ENCODE measurements around the gene LOC101059915.
"Not testable (repeated sequence)": the region's sequence is repeated elsewhere in the genome, so short reads cannot be mapped to it uniquely, and the experiment has no call there.

The LOC101059915 gene

DNA sequence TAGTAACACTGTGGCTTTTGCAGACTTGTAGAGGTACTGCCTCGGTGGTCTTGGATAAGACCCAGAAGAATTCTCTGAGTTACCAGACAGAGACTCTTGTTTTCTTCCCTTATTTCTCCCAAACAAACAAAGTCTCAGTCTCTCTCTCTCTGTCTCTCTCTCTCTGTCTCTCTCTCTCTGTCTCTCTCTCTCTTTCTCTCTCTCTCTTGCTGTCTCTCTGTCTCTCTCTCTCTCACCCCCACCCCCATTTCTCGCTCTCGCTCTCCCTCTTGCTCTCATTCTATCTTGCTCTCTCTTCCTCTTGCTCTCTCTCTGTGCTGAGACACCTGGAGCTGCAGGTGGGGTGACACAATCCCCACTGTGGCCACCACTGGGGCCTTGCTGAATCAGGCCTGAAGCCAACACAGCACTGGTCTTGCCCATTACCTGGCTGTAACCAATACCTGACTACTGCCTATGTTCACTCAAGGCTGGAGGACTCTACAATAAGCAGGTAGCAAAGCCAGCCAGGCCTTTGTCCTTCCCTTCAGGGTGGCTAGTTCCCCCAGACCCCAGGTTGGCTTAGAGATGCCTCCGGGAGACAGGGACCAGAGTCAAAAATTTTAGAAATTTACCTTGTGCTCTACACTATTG, 12.3 kb downstream of the LOC101059915 start:
- Mint-ChIP-seq H3K27me3 (ENCODE audit: unreplicated experiment) (no peaks in the 10 kb centered on the region), H3K27ac (ENCODE audit: unreplicated experiment) (no peak overlapping the region), H3K4me1 (ENCODE audit: low read depth, unreplicated experiment) (no peaks in the 10 kb centered on the region), H3K36me3 (ENCODE audit: insufficient read depth, unreplicated experiment) (no peaks in the 10 kb centered on the region), H3K9me3 (ENCODE audit: low read depth, unreplicated experiment) (no peaks in the 10 kb centered on the region), H3K4me3 (ENCODE audit: low read depth, unreplicated experiment) (no peak overlapping the region)
- intact Hi-C loops (cut with micrococcal nuclease; ENCODE audit: unreplicated experiment): no loop called here
- CTCF ChIA-PET: no interaction called here
- TF ChIP-seq, protein P1, sequence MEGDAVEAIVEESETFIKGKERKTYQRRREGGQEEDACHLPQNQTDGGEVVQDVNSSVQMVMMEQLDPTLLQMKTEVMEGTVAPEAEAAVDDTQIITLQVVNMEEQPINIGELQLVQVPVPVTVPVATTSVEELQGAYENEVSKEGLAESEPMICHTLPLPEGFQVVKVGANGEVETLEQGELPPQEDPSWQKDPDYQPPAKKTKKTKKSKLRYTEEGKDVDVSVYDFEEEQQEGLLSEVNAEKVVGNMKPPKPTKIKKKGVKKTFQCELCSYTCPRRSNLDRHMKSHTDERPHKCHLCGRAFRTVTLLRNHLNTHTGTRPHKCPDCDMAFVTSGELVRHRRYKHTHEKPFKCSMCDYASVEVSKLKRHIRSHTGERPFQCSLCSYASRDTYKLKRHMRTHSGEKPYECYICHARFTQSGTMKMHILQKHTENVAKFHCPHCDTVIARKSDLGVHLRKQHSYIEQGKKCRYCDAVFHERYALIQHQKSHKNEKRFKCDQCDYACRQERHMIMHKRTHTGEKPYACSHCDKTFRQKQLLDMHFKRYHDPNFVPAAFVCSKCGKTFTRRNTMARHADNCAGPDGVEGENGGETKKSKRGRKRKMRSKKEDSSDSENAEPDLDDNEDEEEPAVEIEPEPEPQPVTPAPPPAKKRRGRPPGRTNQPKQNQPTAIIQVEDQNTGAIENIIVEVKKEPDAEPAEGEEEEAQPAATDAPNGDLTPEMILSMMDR (IDR thresholded peaks at IDR 0.05; ENCODE audit: unreplicated experiment): no peak
- DNase-seq: no peak
- no TSS peak for BruUV-seq (replicated peaks)

DNA sequence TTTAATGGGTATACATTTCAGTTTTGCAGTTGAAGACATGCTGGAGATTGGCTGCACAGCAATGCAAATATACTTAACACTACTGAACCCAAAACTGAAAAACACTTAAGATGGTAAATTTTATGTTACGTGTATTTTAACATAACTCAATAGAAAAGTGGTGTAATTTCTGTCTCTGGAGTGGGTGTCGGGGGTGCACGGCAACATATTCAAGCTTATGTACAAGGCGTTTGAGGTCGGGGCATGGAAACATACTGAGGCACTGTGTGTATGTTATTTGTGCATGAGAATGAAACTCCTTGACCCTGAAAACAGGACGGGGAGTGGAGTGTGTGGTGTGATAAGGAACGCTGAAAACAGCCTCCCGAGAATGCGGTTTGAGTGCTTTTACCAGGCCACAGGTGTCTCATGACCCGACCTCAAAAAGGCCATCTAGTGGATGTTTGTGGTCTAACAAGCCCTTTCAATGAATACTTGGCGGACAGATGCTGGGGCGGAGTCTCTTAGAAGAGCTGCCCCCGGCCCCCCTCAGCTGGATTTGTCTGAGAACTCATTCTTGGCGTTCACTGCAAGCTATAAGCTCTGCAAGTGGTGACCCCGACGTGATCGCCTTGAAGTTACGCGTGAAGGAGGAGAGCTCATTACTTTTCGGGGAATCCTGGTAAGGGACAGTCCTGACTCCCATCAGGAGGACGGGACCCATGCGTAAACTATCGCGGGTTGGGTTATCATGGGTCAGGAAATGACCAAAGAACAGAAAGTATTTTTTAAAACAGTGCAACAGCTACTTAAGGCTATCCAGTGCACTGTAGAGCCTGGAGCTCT, 29.5 kb downstream of the LOC101059915 start:
- DNase-seq; H3K36me3 Mint-ChIP-seq (ENCODE audit: insufficient read depth, unreplicated experiment); H3K27ac Mint-ChIP-seq (ENCODE audit: unreplicated experiment); H3K27me3 Mint-ChIP-seq (ENCODE audit: unreplicated experiment); intact Hi-C loops (cut with micrococcal nuclease; ENCODE audit: unreplicated experiment); H3K4me1 Mint-ChIP-seq (ENCODE audit: low read depth, unreplicated experiment); BruUV-seq (replicated peaks); CTCF ChIA-PET; H3K4me3 Mint-ChIP-seq (ENCODE audit: low read depth, unreplicated experiment); H3K9me3 Mint-ChIP-seq (ENCODE audit: low read depth, unreplicated experiment): not testable (repeated sequence)

DNA sequence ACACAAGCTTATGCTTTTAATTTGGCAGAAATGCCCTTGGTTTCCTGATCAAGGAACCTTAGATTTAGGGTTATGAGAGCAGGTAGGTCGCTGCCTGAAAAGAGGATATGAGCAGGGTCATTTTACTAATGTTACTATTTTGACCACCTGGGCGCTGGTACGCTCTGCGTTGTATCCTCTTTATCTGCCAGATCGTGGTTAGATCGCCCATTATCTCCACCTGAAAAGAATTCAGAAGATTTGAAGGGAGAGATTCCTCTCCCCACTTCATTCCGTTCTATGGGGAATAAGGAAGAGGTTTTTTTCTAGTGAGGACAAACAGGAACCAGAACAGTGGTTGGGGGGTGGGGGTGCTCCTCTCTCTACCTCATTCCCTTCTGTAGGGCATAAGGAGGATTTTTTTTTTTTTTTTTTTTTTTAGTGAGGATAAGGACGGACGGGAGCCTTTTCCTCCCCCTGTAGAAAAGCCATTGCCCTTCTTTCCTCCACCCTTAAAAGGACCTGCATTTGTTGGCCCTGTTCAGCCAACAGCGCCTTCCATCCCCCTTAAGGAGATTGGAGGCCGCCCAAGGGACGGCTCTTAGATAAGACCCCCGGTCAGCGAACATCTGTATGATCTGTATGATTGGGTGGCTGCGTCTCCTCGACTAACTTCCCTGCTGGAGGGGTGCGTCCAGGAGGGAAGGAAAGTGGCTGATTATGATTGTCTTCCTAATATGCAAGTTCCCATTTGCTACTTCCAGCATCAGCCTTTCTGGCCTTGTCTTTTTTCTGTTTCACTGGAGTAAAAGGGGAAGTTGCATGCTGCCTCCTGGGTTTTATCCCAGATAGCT, 30.3 kb downstream of the LOC101059915 start:
- BruUV-seq (replicated peaks); H3K36me3 Mint-ChIP-seq (ENCODE audit: insufficient read depth, unreplicated experiment); H3K27ac Mint-ChIP-seq (ENCODE audit: unreplicated experiment); H3K9me3 Mint-ChIP-seq (ENCODE audit: low read depth, unreplicated experiment); intact Hi-C loops (cut with micrococcal nuclease; ENCODE audit: unreplicated experiment); H3K4me3 Mint-ChIP-seq (ENCODE audit: low read depth, unreplicated experiment); DNase-seq; CTCF ChIA-PET; H3K27me3 Mint-ChIP-seq (ENCODE audit: unreplicated experiment); H3K4me1 Mint-ChIP-seq (ENCODE audit: low read depth, unreplicated experiment): not testable (repeated sequence)

DNA sequence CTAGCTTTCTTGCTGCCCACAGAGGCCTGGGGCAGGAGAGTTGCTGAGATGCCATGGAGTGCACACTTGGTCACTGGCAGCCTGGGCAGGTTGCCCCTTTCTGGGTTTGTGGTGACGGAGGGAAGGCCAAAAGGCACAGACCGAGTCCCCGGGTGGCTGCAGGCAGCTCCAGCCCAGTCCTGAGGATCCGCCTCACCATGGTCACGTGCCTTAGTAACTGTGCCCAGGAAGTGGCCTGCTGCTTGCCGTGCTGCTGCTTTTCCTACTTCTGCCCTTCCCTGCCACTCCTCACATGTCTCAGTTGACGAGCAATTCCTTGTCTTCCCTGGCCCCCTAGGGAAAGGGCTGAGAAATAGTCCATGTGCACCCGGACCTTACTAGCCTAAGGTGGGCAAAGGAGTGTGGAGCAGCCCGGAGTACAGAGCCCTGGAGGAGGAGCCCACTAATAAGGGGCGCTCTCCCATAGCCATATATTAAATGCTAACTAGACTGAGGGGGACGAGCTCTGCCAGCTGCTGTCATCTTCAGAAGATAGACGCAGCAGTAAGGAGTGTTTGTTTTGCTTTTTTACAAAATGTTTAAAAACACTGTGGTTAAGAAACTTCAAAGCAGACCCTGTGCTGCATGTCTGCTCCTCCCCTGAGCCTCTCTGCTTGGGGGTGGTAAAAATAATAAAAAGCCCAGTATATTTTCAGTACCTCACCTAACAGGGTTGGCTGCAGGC, 31.1 kb downstream of the LOC101059915 start:
- H3K27me3 Mint-ChIP-seq (ENCODE audit: unreplicated experiment); H3K36me3 Mint-ChIP-seq (ENCODE audit: insufficient read depth, unreplicated experiment); intact Hi-C loops (cut with micrococcal nuclease; ENCODE audit: unreplicated experiment); H3K27ac Mint-ChIP-seq (ENCODE audit: unreplicated experiment); H3K4me3 Mint-ChIP-seq (ENCODE audit: low read depth, unreplicated experiment); DNase-seq; H3K9me3 Mint-ChIP-seq (ENCODE audit: low read depth, unreplicated experiment); CTCF ChIA-PET; BruUV-seq (replicated peaks); H3K4me1 Mint-ChIP-seq (ENCODE audit: low read depth, unreplicated experiment): not testable (repeated sequence)

DNA sequence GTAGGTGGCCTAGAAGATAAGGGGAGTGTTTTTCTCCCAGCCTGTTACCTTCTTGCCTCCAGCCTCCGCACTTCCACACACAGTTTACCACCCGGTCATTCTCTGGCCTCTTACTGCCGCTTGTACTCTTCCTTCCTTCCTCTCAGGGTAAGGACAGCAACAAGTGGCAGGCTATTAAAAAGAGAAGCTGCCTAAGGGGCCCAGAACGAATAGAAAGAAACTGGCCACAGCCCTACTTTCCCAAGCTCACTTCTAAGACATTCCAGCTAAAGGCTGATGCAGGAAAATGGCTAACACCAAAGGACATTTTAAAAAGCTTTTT, 31.6 kb downstream of the LOC101059915 start:
- DNase-seq; H3K4me1 Mint-ChIP-seq (ENCODE audit: low read depth, unreplicated experiment); intact Hi-C loops (cut with micrococcal nuclease; ENCODE audit: unreplicated experiment); BruUV-seq (replicated peaks); H3K9me3 Mint-ChIP-seq (ENCODE audit: low read depth, unreplicated experiment); H3K4me3 Mint-ChIP-seq (ENCODE audit: low read depth, unreplicated experiment); H3K27me3 Mint-ChIP-seq (ENCODE audit: unreplicated experiment); H3K36me3 Mint-ChIP-seq (ENCODE audit: insufficient read depth, unreplicated experiment); H3K27ac Mint-ChIP-seq (ENCODE audit: unreplicated experiment); CTCF ChIA-PET: not testable (repeated sequence)

DNA sequence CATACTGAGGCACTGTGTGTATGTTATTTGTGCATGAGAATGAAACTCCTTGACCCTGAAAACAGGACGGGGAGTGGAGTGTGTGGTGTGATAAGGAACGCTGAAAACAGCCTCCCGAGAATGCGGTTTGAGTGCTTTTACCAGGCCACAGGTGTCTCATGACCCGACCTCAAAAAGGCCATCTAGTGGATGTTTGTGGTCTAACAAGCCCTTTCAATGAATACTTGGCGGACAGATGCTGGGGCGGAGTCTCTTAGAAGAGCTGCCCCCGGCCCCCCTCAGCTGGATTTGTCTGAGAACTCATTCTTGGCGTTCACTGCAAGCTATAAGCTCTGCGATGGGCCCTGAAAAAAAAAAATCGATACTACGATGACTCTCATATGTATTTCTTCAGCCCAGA, 35.5 kb downstream of the LOC101059915 start:
- DNase-seq; H3K4me3 Mint-ChIP-seq (ENCODE audit: low read depth, unreplicated experiment); H3K9me3 Mint-ChIP-seq (ENCODE audit: low read depth, unreplicated experiment); intact Hi-C loops (cut with micrococcal nuclease; ENCODE audit: unreplicated experiment); H3K36me3 Mint-ChIP-seq (ENCODE audit: insufficient read depth, unreplicated experiment); CTCF ChIA-PET; BruUV-seq (replicated peaks); H3K27me3 Mint-ChIP-seq (ENCODE audit: unreplicated experiment); H3K27ac Mint-ChIP-seq (ENCODE audit: unreplicated experiment); H3K4me1 Mint-ChIP-seq (ENCODE audit: low read depth, unreplicated experiment): not testable (repeated sequence)

DNA sequence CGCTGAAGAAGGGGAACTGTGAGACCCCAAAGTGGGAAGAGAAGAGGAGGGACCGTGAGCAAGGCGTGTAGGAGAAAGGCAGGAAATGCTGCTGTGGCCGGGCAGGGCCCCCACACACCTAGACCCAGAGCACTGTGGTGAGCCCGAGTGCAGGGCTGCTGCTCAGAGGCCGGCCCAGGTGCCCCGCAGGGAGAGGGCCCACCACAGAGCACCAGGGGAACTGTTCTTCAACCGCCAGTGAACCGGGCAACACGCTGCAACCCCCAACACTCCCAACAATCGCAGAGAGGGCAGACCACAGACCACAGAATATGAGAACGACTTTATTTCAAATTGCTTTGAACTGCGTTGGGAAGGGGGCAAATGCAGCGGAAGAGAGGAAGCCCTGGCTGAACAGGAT, 46.7 kb downstream of the LOC101059915 start:
- H3K27me3 Mint-ChIP-seq (ENCODE audit: unreplicated experiment); H3K27ac Mint-ChIP-seq (ENCODE audit: unreplicated experiment); H3K4me1 Mint-ChIP-seq (ENCODE audit: low read depth, unreplicated experiment); CTCF ChIA-PET; H3K36me3 Mint-ChIP-seq (ENCODE audit: insufficient read depth, unreplicated experiment); H3K4me3 Mint-ChIP-seq (ENCODE audit: low read depth, unreplicated experiment); BruUV-seq (replicated peaks); DNase-seq; intact Hi-C loops (cut with micrococcal nuclease; ENCODE audit: unreplicated experiment); H3K9me3 Mint-ChIP-seq (ENCODE audit: low read depth, unreplicated experiment): not testable (repeated sequence)

DNA sequence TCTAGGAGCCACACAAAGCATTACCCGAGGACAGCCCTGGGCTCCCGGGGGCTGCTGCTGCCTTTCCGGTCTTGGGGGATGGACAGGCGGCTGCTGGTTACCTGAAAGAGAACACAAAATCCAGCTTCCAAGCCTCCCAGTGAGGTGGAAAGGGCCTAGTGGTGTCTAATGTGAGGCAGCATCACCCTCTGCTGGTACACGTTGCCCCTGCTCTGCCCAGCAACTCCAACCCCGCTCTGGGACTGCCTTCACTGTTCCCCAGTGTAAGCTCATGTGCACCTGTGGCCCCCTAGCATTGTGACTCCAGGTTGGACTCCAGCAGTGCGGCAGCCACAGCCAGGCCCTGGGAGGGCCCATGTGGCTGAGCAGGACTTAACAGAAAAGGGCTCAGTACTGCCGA, 48.2 kb downstream of the LOC101059915 start:
- H3K4me3 Mint-ChIP-seq (ENCODE audit: low read depth, unreplicated experiment); DNase-seq; CTCF ChIA-PET; H3K36me3 Mint-ChIP-seq (ENCODE audit: insufficient read depth, unreplicated experiment); intact Hi-C loops (cut with micrococcal nuclease; ENCODE audit: unreplicated experiment); H3K27ac Mint-ChIP-seq (ENCODE audit: unreplicated experiment); H3K27me3 Mint-ChIP-seq (ENCODE audit: unreplicated experiment); H3K9me3 Mint-ChIP-seq (ENCODE audit: low read depth, unreplicated experiment); H3K4me1 Mint-ChIP-seq (ENCODE audit: low read depth, unreplicated experiment); BruUV-seq (replicated peaks): not testable (repeated sequence)

Data from Calu3 (cell line).